DMS79 treated with DMSO at 0.1 percent for 48 hours (cell line): ENCODE results near the gene EIF4A3.
"Not testable (repeated sequence)": the region's sequence is repeated elsewhere in the genome, so short reads cannot be mapped to it uniquely, and the experiment has no call there.

ENCODE experiments used
- DNase-seq: peaks from one replicate; lab custom pipeline; 2025; lab: John Stamatoyannopoulos, UW

Gene EIF4A3

GRCh38 chr17:80173126-80173525, 26.2 kb upstream of the EIF4A3 start:
- DNase-seq = no peak

GRCh38 chr17:80171681-80172080, 24.8 kb upstream of the EIF4A3 start:
- no peak for DNase-seq

DNA sequence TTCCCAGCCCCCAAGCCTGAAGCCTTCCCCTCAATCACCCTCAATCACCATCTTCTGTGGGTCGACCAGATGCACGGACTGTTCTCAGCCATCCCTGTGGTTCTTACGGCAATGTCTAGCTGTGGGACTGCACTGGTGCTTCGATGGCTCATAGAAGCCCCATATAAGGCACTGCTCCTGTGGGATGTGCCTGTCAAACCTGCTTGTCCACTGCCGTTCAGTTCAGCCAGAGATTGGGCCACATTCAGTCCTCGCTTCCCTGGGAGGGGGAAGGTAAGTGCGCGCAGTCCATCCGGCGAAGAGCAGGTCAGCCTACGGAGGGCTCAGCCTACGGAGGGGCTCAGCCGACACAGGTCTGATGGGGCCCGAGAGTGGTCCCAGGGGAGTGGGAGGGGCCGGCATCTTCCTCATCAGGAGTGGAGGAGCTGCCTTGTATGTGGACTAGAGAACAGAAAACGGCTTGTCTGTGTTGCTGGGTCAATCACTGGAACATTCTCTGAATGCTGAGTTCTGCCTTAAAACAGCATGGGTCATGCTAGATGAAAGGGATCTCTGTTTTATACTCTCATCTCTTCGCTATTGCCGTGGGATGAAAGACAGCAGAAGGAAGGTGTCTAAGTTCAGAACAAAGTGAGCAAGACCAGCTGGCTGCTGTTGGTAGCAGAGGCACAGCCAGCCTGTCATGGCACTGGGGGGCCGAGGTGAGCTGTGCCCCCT, 23.0 kb upstream of the EIF4A3 start, which contains the start of gene CARD14:
TSS of gene CARD14 (plus strand) at position 247 of the 717 bp plus-strand sequence. CDS start 11,409 bp downstream, outside the sequence.
- DNase-seq = no peak

- DNase-seq = no peak
Measured at GRCh38 chr17:80169107-80169506, 22.2 kb upstream of the EIF4A3 start.

- DNase-seq = no peak
Measured at GRCh38 chr17:80168371-80168770, 21.4 kb upstream of the EIF4A3 start.

DNA sequence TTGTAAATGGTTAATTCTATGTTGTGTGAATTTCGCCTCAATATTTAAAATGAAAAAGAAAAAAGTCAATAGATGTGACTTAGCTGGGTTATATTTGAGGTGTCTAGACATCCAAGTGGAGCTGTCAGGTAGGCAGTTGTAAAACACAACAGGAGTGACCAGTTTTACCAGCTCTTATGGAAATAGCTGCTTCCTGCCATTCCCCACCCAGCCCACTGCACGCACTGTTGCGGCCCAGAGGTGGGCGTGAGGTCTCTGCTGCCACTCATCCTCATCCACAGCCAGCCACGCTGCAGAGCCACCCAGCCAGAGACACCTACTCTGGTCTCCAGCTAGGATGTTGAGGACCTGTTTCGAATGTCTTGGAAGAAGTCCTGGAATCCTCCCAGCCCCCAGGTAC, 19.5 kb upstream of the EIF4A3 start:
- no peak for DNase-seq

DNA sequence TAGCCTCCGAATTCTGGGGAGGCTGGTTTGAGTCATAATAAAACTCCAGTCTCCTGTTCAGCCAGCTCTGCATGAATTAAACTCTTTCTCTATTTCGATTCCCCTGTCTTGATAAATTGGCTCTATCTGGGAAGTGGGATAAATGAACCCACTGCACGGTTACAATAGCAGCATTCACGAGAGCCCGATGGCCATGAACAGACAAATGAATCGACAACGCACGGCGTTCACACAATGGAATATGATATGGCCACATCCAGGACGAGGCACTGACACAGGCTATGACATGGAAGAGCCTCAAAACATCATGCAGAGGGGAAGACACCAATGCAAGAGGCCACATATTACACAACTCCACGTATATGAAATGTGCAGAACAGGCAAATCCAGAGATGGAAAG, 17.3 kb upstream of the EIF4A3 start:
- no peak for DNase-seq

DNA sequence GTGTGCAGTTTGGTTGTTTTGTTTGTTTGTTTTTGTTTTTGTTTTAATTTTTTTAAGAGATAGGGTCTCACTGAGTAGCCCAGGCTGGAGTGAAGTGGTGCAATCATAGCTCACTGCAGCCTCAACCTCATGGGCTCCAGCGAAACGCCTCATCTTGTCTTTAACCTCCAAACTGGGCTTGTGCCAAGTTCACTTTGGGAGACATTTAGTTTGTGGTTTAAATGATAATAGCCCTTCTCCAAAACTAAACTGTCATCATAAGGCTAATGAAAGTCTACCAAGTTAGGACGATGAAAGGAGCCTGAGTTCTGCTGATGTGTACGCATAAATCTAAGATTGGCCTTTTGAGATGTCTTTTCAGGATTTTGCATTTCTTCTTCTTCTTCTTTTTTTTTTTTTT, 16.4 kb upstream of the EIF4A3 start:
- no peak for DNase-seq

DNA sequence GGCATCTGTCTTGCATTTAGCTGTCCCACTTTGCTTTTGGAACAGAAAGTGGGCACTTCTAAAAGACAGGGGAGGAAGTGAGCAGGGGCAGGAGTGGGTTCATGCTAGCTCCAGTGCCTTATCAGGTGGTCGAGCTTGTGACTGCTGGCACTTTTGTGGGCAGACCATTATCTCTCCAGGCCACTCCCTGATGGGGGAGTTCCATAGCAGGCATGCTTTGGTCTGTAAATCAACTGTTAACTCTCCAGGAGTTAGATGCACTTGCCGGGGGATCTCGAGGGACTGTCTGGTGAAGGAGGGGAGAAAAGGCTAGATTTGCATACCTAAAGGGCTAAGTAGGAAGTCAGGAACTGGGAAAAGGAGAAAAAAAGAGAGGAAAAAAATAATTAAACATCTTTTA, 13.6 kb upstream of the EIF4A3 start:
- no peak for DNase-seq

GRCh38 chr17:80158846-80159245, 11.9 kb upstream of the EIF4A3 start:
- DNase-seq = no peak

DNA sequence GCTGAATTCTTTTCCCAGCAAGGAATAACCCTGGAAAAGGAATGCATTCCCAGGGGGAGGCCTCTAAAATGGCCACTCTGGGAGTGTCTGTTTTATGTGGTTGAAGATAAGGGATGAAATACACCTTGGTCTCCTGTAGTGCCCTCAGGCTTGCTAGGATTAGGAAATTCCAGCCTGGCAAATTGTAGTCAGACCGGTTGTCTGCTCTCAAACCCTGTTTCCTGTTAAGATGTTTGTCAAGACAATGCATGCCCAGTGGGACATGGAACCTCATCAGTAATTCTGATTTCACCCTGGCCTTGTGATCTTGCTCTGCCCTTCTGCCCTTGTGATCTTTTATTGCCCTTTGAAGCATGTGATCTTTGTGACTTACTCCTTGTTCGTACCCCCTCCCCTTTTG, 8.7 kb upstream of the EIF4A3 start:
- DNase-seq = not testable (repeated sequence)

GRCh38 chr17:80154166-80154565, 7.2 kb upstream of the EIF4A3 start:
- no peak for DNase-seq

DNA sequence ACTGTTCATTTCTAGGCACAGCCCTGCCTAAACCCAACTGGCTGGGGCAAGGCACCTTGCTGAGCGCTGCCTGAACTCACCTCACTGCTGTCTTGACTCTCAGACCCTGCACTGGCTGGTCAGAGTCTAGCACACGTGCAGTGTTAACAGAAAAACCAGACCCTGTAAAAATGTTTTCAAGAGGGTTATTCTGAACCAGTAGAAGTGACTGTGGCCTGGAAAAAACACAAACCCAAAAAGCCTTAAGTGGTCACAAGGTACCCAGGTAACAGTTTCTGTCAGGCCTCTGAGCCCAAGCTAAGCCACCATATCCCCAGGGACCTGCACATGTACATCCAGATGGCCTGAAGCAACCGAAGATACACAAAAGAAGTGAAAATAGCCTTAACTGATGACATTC, 6.1 kb upstream of the EIF4A3 start:
- DNase-seq = no peak

DNA sequence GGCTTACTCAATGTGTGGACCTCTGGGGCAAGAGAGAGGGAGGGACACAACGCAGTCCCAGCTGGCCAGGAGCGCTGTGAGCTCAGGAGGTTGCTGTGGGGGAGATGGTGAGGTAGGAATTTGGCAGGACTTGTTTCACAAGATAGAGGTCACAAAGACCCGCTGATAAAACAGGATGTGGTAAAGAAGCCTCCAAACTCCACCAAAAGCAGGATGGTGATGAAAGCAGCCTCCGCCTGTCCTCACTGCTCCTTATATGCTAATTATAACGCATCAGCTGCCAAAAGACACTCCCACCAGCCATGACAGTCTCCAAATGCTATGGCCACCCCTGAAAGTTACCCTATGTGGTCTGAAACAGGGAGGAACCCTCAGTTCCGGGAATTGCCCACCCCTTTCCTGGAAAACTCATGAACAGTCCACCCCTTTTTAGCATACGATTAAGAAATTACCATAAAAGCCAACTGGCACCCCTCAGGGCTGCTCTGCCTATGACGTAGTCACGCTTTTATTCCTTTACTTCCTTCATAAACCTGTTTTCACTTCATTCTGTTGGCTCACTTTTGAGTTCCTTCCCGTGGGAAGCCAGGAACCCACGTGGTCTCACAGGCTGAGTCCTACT, 5.3 kb upstream of the EIF4A3 start:
- DNase-seq = no peak

DNA sequence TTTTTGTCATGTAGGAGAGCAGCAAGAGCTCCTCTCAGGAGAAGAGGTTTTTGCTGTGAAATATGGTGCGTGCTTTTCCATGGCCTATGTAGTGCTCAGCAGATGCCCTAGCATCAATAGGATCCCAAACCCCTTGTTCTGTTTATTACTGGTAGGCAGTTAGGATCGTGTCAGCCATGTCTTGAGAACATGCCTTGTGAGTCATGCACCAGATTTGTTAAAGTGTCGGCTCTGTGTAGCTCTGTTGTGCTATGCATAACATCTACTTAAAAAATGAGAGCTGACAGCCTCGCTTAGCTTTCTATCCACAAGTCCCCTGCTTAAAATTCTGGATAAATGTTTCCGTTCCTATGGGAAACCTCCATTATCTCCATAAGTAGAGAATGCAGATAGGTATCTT, 4.4 kb upstream of the EIF4A3 start:
- no peak for DNase-seq

GRCh38 chr17:80146121-80147034, 550 bp downstream of the EIF4A3 start:
- DNase-seq = peak; percentile 1

DNA sequence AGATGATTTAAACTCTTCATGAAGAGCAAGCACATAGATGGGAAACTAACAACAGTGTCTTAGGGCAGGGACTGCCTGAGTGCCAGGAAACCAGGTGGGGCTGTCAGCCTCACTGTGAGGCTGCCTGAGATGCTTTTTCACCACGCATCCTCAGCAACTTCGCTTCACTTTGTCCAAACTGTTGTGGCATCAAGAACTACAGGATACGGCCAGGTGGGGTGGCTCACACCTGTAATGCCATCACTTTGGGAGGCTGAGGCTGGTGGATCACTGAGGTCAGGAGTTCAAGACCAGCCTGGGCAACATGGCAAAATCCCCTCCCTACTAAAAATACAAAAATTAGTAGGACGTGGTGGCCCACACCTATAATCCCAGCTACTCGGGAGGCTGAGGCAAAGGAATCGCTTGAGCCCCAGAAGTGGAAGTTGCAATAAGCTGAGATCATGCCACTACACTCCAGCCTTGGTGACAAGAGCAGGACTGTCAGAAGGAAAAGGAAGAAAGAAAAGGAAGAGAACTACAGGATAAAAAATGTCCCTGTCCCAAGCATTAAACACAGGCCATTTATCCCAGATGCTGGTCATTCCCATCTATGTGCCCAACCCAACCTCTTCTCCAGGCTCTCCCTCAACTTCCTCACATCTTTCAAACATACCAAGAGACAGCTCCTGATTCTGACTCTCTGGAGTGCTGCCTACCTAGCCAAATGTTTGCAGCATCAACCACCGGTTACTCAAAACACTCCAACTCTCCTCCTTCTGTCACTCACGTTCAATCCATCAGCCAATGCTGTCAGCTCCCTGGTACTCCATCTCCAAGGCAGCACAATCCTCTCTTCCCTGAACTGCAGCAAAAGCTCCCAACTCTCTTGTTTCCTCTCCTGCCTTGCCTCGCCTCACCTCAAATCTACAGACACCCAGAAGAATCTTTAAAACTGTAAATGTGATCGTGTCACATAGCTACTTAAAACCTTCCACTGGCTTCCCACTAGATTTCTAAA, 1.6 kb downstream of the EIF4A3 start:
- no peak for DNase-seq

- DNase-seq = no peak
Measured at GRCh38 chr17:80142929-80143328, 4.0 kb downstream of the EIF4A3 start.

DNA sequence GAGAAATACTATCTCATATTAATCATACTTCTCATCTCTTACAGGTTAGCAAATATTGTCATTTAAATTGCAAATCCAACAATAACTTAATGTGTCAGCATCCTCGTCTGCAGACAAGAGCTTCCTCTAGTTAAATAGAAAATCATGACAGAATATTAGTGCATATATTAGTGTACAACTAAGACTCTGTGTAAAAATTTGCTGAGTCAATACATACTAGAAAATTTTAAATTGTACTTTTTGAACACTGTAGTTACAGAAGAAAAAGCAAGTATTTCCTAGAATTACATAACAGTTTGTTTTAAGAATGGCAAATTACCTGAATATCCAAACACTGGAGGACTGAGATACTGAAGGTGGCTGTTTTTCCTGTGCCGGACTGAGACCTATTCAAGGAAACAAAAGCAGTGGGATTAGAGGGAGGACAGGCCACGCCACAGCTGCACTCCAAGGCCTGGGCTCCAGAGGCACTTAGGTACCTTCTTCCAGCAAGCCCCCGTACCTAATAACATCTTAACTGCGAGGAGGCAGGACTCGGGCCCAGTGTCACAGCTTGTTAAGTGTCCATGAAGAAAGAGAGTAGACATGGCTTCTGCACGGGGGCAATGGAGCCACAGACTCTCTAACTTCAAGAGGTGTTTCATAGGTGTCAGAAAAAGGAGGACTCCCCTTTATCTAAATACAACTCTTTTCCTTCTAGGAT, 5.3 kb downstream of the EIF4A3 start:
- no peak for DNase-seq

DNA sequence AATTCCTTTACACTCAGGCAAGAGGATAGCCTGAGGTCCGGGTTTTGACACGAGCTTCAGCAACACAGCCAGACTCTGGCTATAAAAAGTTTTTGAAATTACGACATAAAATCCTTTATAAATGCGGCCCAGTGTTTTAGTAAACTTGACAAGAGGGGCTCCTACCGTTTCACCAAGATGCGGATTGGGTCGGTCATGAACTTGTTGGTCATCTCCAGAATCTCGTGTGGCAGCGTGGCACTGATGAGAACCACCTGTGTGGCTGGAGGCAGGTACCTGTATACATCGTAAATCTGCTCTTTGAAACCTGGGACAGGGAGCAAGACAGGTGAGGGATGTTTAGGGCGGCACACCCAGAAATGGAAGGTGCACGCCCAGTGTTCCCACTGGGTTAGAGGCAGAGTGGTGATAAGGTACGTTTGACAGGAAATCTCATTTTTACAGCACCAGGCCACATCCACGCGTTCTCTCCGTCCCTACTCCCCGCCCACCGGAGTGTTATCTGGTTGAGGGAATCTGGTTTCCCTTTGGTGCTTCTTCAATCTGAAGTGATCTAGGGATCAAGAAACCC, 8.0 kb downstream of the EIF4A3 start:
- no peak for DNase-seq

- DNase-seq = no peak
Measured at GRCh38 chr17:80137131-80137530, 9.8 kb downstream of the EIF4A3 start.
